K562 (cell line): ENCODE measurements around the gene HOXB1. TPM values are rescaled to one million over a fixed set of nuclear protein-coding genes. Genes with fewer than 3 reads are reported as not detected.

Experiments used
- ATAC-seq: fragments of 200-7000 bp; cut with Tn5 transposase; 3 replicates; pipeline ENCODE4 v1.9.1; 2020; ENCODE audit warnings: moderate library complexity
- BruUV-seq: library from RNA; stranded (reverse); fragments of 400-500 nt; replicated peaks from 2 replicates; lab custom pipeline; 2021; lab: Mats Ljungman, UMichigan
- CTCF ChIA-PET: fragments of 300-600 bp; formaldehyde crosslinking; extraction: SDS; loops from one replicate; lab custom pipeline; 2021; ENCODE audit warnings: low intra/inter-chr PET ratio; lab: Yijun Ruan, JAX
- POLR2A ChIA-PET: fragments of 300-600, 350-650 bp; sonication (Branson Sonifier 250); formaldehyde crosslinking; extraction: SDS; loops from one replicate; lab custom pipeline; 2021; ENCODE audit warnings: antibody characterized with exemption, inconsistent platforms; lab: Yijun Ruan, JAX
- DNase-seq, 4 experiments: peaks; one replicate each; pipeline versions ENCODE4 v3.0.0 to v3.0.0-alpha.2; 2011 to 2018; ENCODE audit warnings: low spot score in 3 of 4, mixed read lengths in 3 of 4; ENCODE audit errors: extremely low read depth in 1 of 4
- FAIRE-seq: peaks from 2 replicates; lab custom pipeline; 2011; peaks lifted over from hg19 to GRCh38; lab: Jason Lieb, UNC
- H2AFZ ChIP-seq: 2 replicates; pipeline ENCODE4 v1.6.0; 2011; ENCODE audit warnings: low read depth, low read length, control low read depth, inconsistent platforms
- H3K27ac ChIP-seq: fragments of 200-600 bp; 3 replicates; pipeline ENCODE4 v1.8.0; 2011; ENCODE audit warnings: low read depth, mild to moderate bottlenecking, control low read depth, inconsistent platforms, low read length, moderate library complexity, mixed read lengths; ENCODE audit errors: extremely low read depth
- H3K27me3 ChIP-seq, 2 experiments: fragments of 300-600 bp in 1 of 2; 2 replicates in 1 of 2; 3 replicates in 1 of 2; pipeline versions ENCODE4 v1.6.0 to v1.8.0; 2011; ENCODE audit warnings: inconsistent platforms in 2 of 2, low read length in 2 of 2, mild to moderate bottlenecking in 1 of 2, mixed read lengths in 1 of 2, moderate library complexity in 1 of 2; ENCODE audit not compliant: control insufficient read depth in 2 of 2, insufficient read depth in 2 of 2
- H3K36me3 ChIP-seq: fragments of 300-600 bp; 3 replicates; pipeline ENCODE4 v1.8.0; 2011; ENCODE audit warnings: mild to moderate bottlenecking, low read length, inconsistent platforms; ENCODE audit not compliant: control insufficient read depth, insufficient read depth
- H3K4me1 ChIP-seq, 2 experiments: fragments of 200-600 bp in 1 of 2; replicated peaks in 1 of 2; 2 replicates in 1 of 2; 3 replicates in 1 of 2; pipeline versions ENCODE4 v1.5.1 to v1.8.0; 2011; ENCODE audit warnings: inconsistent platforms in 2 of 2, low read length in 2 of 2, mild to moderate bottlenecking in 1 of 2, mixed read lengths in 1 of 2, moderate library complexity in 1 of 2; ENCODE audit not compliant: control insufficient read depth in 2 of 2, insufficient read depth in 2 of 2
- H3K4me2 ChIP-seq: 2 replicates; pipeline ENCODE4 v1.6.1; 2011; ENCODE audit warnings: low read length, control low read depth, inconsistent platforms, mixed read lengths; ENCODE audit not compliant: insufficient read depth
- H3K4me3 ChIP-seq: fragments of 200-600 bp; sonication (generic), shearing (Covaris generic); 2 replicates; pipeline ENCODE4 v1.5.1; 2016; ENCODE audit warnings: control low read depth, inconsistent platforms
- H3K79me2 ChIP-seq: fragments of 200-600 bp; 3 replicates; pipeline ENCODE4 v1.8.0; 2011; ENCODE audit warnings: low read length, inconsistent platforms; ENCODE audit not compliant: control insufficient read depth, insufficient read depth
- H3K9ac ChIP-seq, 2 experiments: 2 replicates each; pipeline versions ENCODE4 v1.6.0 to v1.6.1; 2011; ENCODE audit warnings: low read depth in 2 of 2, low read length in 2 of 2, control low read depth in 1 of 2, inconsistent platforms in 1 of 2, mild to moderate bottlenecking in 1 of 2, mixed read lengths in 1 of 2; ENCODE audit not compliant: insufficient read depth in 1 of 2
- H3K9me1 ChIP-seq: one replicate; pipeline ENCODE4 v1.6.0; 2011; ENCODE audit warnings: inconsistent platforms, mild to moderate bottlenecking, low read length, moderate library complexity; ENCODE audit not compliant: control insufficient read depth, insufficient read depth
- H3K9me3 ChIP-seq: replicated peaks from 2 replicates; pipeline ENCODE4 v1.5.1; 2011; ENCODE audit warnings: low read depth, low read length, inconsistent platforms; ENCODE audit not compliant: control insufficient read depth, insufficient read depth
- H4K20me1 ChIP-seq: replicated peaks from 2 replicates; pipeline ENCODE4 v1.6.1; 2011; ENCODE audit warnings: low read length, inconsistent platforms, mixed read lengths; ENCODE audit not compliant: control insufficient read depth, insufficient read depth
- CBFA2T3 ChIP-seq: fragments of 450-650 bp; IDR thresholded peaks from 2 replicates; pipeline ENCODE4 v1.6.1; 2017
- CTBP1 ChIP-seq: fragments of 450-650 bp; IDR thresholded peaks from 2 replicates; pipeline ENCODE4 v1.6.1; 2016; ENCODE audit warnings: borderline replicate concordance
- GTF2F1 ChIP-seq: IDR thresholded peaks from 2 replicates; pipeline ENCODE4 v1.6.1; 2011; ENCODE audit warnings: low read depth, low read length, improper control_type of control experiment
- MBD2 ChIP-seq: sonication (generic); IDR thresholded peaks from 2 replicates; pipeline ENCODE4 v1.6.1; 2016; ENCODE audit warnings: low read depth, borderline replicate concordance
- MEF2A ChIP-seq: IDR thresholded peaks from 2 replicates; pipeline ENCODE4 v1.6.1; 2011; ENCODE audit warnings: low read depth, mild to moderate bottlenecking, low read length, moderate library complexity; ENCODE audit not compliant: control insufficient read depth
- MYBL2 ChIP-seq, 2 experiments: fragments of 450-650 bp in 1 of 2; sonication (generic) in 1 of 2; formaldehyde crosslinking in 1 of 2; IDR thresholded peaks; 2 replicates each; pipeline versions ENCODE4 v1.6.1 to v1.8.1; 2017 to 2022; ENCODE audit warnings: borderline replicate concordance in 1 of 2, inconsistent platforms in 1 of 2, low read depth in 1 of 2, mild to moderate bottlenecking in 1 of 2, missing genetic modification reagents in 1 of 2, moderate library complexity in 1 of 2
- TFAP4 ChIP-seq: sonication (generic); formaldehyde crosslinking; IDR thresholded peaks from 2 replicates; pipeline ENCODE4 v1.8.0; 2022; ENCODE audit warnings: missing genetic modification reagents, mild to moderate bottlenecking, moderate library complexity, borderline replicate concordance
- ZBTB40 ChIP-seq, 2 experiments: fragments of 450-650 bp in 1 of 2; sonication (generic) in 1 of 2; formaldehyde crosslinking in 1 of 2; IDR thresholded peaks; 2 replicates each; pipeline versions ENCODE4 v1.7.1 to v1.9.0; 2016 to 2022; ENCODE audit warnings: inconsistent platforms in 1 of 2, mild to moderate bottlenecking in 1 of 2, missing genetic modification reagents in 1 of 2
- ZBTB8A ChIP-seq: fragments of 450-650 bp; IDR thresholded peaks from 2 replicates; pipeline ENCODE4 v1.6.1; 2018; ENCODE audit warnings: mild to moderate bottlenecking, moderate library complexity; ENCODE audit not compliant: partially characterized antibody
- ZNF217 ChIP-seq: sonication (generic); formaldehyde crosslinking; IDR thresholded peaks from 2 replicates; pipeline ENCODE4 v1.8.0; 2022; ENCODE audit warnings: mild to moderate bottlenecking, missing genetic modification reagents
- ZNF274 ChIP-seq: IDR thresholded peaks from 2 replicates; pipeline ENCODE4 v1.6.1; 2011; ENCODE audit warnings: low read depth, mild to moderate bottlenecking, low read length, moderate library complexity, borderline replicate concordance
- ZNF445 ChIP-seq: fragments of 250-450 bp; sonication (Bioruptor Pico); IDR thresholded peaks from 2 replicates; pipeline ENCODE4 v1.4.0; 2020; ENCODE audit warnings: low read depth, mild to moderate bottlenecking, moderate library complexity
- WGBS: fragments of 100-300 bp; shearing (Covaris generic); methylation state at CpG from one replicate; pipeline ENCODE4 v1.1.6; 2016; ENCODE audit warnings: low coverage, mixed read lengths; ENCODE audit not compliant: insufficient coverage; ENCODE audit errors: missing lambda C conversion rate; 5-methylcytosine and 5-hydroxymethylcytosine counted together
- in situ Hi-C: fragments of 300-500 bp; cut with MboI; formaldehyde crosslinking; loops from 4 replicates; pipeline ENCODE4 v1.15.0; 2018; ENCODE audit warnings: inconsistent platforms, mixed read lengths
- intact Hi-C: fragments of 100-400 bp; cut with micrococcal nuclease; formaldehyde crosslinking; loops from 2 replicates; pipeline ENCODE4 v1.14.2; 2022
- polyA plus RNA-seq, 8 experiments: library from polyadenylated mRNA; depleted of rRNA in 4 of 8; stranded (reverse) in 5 of 8; unstranded in 3 of 8; fragments of >200 nt; fragmentation: Nextera tagmentation in 2 of 8; fragmentation: Illumina TruSeq in 1 of 8; extraction: Ambion mirVana in 2 of 8; extraction: Trizol in 1 of 8; gene quantifications; 2 replicates each; pipeline versions ENCODE4 v1.2.1 to v1.2.3, GENCODE V29; 2011 to 2014; ENCODE audit warnings: inconsistent platforms in 1 of 8, missing spikeins in 1 of 8
- total RNA-seq, 7 experiments: library from RNA; depleted of rRNA in 6 of 7; stranded (reverse); fragments of >200 nt in 6 of 7; fragmentation: Illumina TruSeq in 2 of 7; extraction: Trizol in 2 of 7; gene quantifications; 2 replicates each; pipeline versions ENCODE4 v1.2.1 to v1.2.3, GENCODE V29; 2011 to 2021; ENCODE audit warnings: low replicate concordance in 1 of 7

The HOXB1 gene
- total and polyA plus RNA-seq, 9 of the 15 experiments (the other 6 are each of a cell fraction or from before 2014, with no cell fraction given) = 0.04 TPM; not detected in 8

GRCh38 chr17:48503747-48504146 is 27.1 kb downstream of the HOXB1 start:
- Histone ChIP-seq H3K9ac (peak overlapping the region in 1 of 2 experiments; percentile 9; a peak in 1 of 4 replicates), H4K20me1 (no peaks in the 10 kb centered on the region), H3K9me1 (no peaks in the 10 kb centered on the region), H3K27me3 (no peaks in the 10 kb centered on the region), H2AFZ (no peak overlapping the region), H3K4me2 (no peak overlapping the region), H3K9me3 (no peaks in the 10 kb centered on the region), H3K27ac (no peak overlapping the region), H3K36me3 (no peaks in the 10 kb centered on the region), H3K4me1 (peaks cover 6 to 41% of the 10 kb centered on the region in 2 experiments; a peak in 4 of 5 replicates), H3K4me3 (no peak overlapping the region), H3K79me2 (no peaks in the 10 kb centered on the region)
- ATAC-seq = no peak
- 12% methylated on average over 5 of the region's 5 CpGs for WGBS
- BruUV-seq = no TSS peak
- intact Hi-C loops = no loop called here
- in situ Hi-C loops = no loop called here
- DNase-seq = no peak
- FAIRE-seq = no peak
- POLR2A ChIA-PET = interaction anchor here (0.7 to 1.4 kb wide), 5 partner anchors 9 to 63 kb away, joined by 3 to 5 read pairs (median 3); no protein-coding TSS in a partner anchor
- CTCF ChIA-PET = no interaction called here
- no peak for TF ChIP-seq ZNF217
- TF ChIP-seq ZNF274 = no peak
- peak; percentile 26; the same call in 1 of the 2 replicates for TF ChIP-seq TFAP4 (CRISPR knock-in tag)
- peak; percentile 33 for TF ChIP-seq CBFA2T3
- no peak for TF ChIP-seq MYBL2 (IDR thresholded peaks at IDR 0.05; ENCODE audit: low read depth)
- no peak for TF ChIP-seq MYBL2 (CRISPR knock-in tag; IDR thresholded peaks at IDR 0.05; ENCODE audit: borderline replicate concordance)
- no peak for TF ChIP-seq ZNF445
- no peak for TF ChIP-seq GTF2F1
- TF ChIP-seq ZBTB8A = no peak
- no peak for TF ChIP-seq ZBTB40 (IDR thresholded peaks at IDR 0.05)
- no peak for TF ChIP-seq ZBTB40 (CRISPR knock-in tag; IDR thresholded peaks at IDR 0.05)
- no peak for TF ChIP-seq MBD2
- TF ChIP-seq MEF2A = no peak
- peak; percentile 37; the same call in 1 of the 2 replicates for TF ChIP-seq CTBP1
